CD14-positive monocyte (primary cell): ENCODE data around the gene RUNX2. TPM values are rescaled to one million over a fixed set of nuclear protein-coding genes. Genes with fewer than 3 reads are reported as not detected.

ENCODE experiments used
- DNase-seq, 3 donors: peaks; one replicate each; pipeline ENCODE4 v3.0.0-alpha.2; 2011 to 2022
- H2AFZ ChIP-seq: 2 replicates; pipeline ENCODE4 v1.6.0; 2012; ENCODE audit warnings: mild to moderate bottlenecking, low read depth, low read length, inconsistent platforms; ENCODE audit not compliant: insufficient read depth, poor library complexity, severe bottlenecking
- H3K27ac ChIP-seq, 2 donors: 1 replicate in 1 of 2; 2 replicates in 1 of 2; pipeline ENCODE4 v1.5.1; 2012 to 2013; ENCODE audit warnings: low read length in 2 of 2, control low read depth in 1 of 2, inconsistent platforms in 1 of 2, low read depth in 1 of 2, mild to moderate bottlenecking in 1 of 2
- H3K27me3 ChIP-seq, 2 donors: one replicate each; pipeline versions ENCODE4 v1.6.0 to v1.6.1; 2011 to 2013; ENCODE audit warnings: low read length in 2 of 2; ENCODE audit not compliant: control insufficient read depth in 2 of 2, insufficient read depth in 2 of 2
- H3K36me3 ChIP-seq, 2 donors: replicated peaks in 1 of 2; 1 replicate in 1 of 2; 2 replicates in 1 of 2; pipeline versions ENCODE4 v1.5.1 to v1.6.1; 2012 to 2013; ENCODE audit warnings: low read length in 2 of 2, control low read depth in 1 of 2, inconsistent platforms in 1 of 2, mild to moderate bottlenecking in 1 of 2; ENCODE audit not compliant: insufficient read depth in 2 of 2, control insufficient read depth in 1 of 2
- H3K4me1 ChIP-seq, 2 donors: 1 replicate in 1 of 2; 2 replicates in 1 of 2; pipeline versions ENCODE4 v1.5.1 to v1.6.1; 2012 to 2013; ENCODE audit warnings: low read length in 2 of 2, control low read depth in 1 of 2, inconsistent platforms in 1 of 2, mild to moderate bottlenecking in 1 of 2, moderate library complexity in 1 of 2; ENCODE audit not compliant: insufficient read depth in 2 of 2, control insufficient read depth in 1 of 2
- H3K4me2 ChIP-seq: replicated peaks from 2 replicates; pipeline ENCODE3; 2012; ENCODE audit warnings: low read length, moderate library complexity, mild to moderate bottlenecking; ENCODE audit not compliant: poor library complexity, severe bottlenecking; ENCODE audit errors: extremely low read depth
- H3K4me3 ChIP-seq, 3 experiments: fragments of 200-600 bp in 1 of 3; sonication (generic) in 1 of 3; replicated peaks in 1 of 3; 1 replicate in 2 of 3; 2 replicates in 1 of 3; pipeline ENCODE4 v1.5.1; 2011 to 2013; ENCODE audit warnings: low read length in 3 of 3, mild to moderate bottlenecking in 3 of 3, control low read depth in 2 of 3, low read depth in 2 of 3, inconsistent platforms in 1 of 3, moderate library complexity in 1 of 3
- H3K79me2 ChIP-seq: 2 replicates; pipeline ENCODE4 v1.6.0; 2012; ENCODE audit warnings: mild to moderate bottlenecking, control low read depth, inconsistent platforms, low read length, moderate library complexity; ENCODE audit not compliant: insufficient read depth
- H3K9ac ChIP-seq: 2 replicates; pipeline ENCODE4 v1.6.0; 2017; ENCODE audit warnings: low read length, mild to moderate bottlenecking; ENCODE audit not compliant: insufficient read depth, poor library complexity, severe bottlenecking
- H3K9me3 ChIP-seq, 2 donors: replicated peaks in 1 of 2; 1 replicate in 1 of 2; 2 replicates in 1 of 2; pipeline versions ENCODE4 v1.5.1 to v1.6.1; 2012 to 2013; ENCODE audit warnings: low read length in 2 of 2, control low read depth in 1 of 2; ENCODE audit not compliant: control insufficient read depth in 1 of 2, insufficient read depth in 1 of 2
- H4K20me1 ChIP-seq: 2 replicates; pipeline ENCODE4 v1.6.0; 2012; ENCODE audit warnings: mild to moderate bottlenecking, low read length, control low read depth, moderate library complexity; ENCODE audit not compliant: insufficient read depth
- H3K27ac Mint-ChIP-seq, 7 donors: one replicate each; pipeline ENCODE4 v1.8.0; 2020; ENCODE audit warnings: mild to moderate bottlenecking in 7 of 7, mixed read lengths in 7 of 7, moderate library complexity in 6 of 7, inconsistent platforms in 2 of 7
- H3K27me3 Mint-ChIP-seq, 3 donors: one replicate each; pipeline ENCODE4 v1.8.0; 2021 to 2022; ENCODE audit warnings: low read depth in 3 of 3, mild to moderate bottlenecking in 3 of 3, mixed read lengths in 3 of 3, moderate library complexity in 3 of 3, inconsistent platforms in 1 of 3
- H3K36me3 Mint-ChIP-seq, 2 donors: one replicate each; pipeline ENCODE4 v1.8.0; 2020; ENCODE audit warnings: mixed read lengths in 2 of 2, inconsistent platforms in 1 of 2, mild to moderate bottlenecking in 1 of 2
- H3K4me1 Mint-ChIP-seq: one replicate; pipeline ENCODE4 v1.8.0; 2020; ENCODE audit warnings: mild to moderate bottlenecking, mixed read lengths
- H3K4me3 Mint-ChIP-seq, 2 donors: one replicate each; pipeline ENCODE4 v1.8.0; 2020; ENCODE audit warnings: mild to moderate bottlenecking in 2 of 2, mixed read lengths in 2 of 2, moderate library complexity in 1 of 2
- H3K9me3 Mint-ChIP-seq, 7 donors: one replicate each; pipeline ENCODE4 v1.8.0; 2020 to 2022; ENCODE audit warnings: mixed read lengths in 7 of 7, mild to moderate bottlenecking in 6 of 7, moderate library complexity in 6 of 7, inconsistent platforms in 2 of 7
- CTCF ChIP-seq: fragments of 200-600 bp; IDR thresholded peaks from one replicate; pipeline ENCODE4 v1.8.0; 2022; ENCODE audit warnings: antibody characterized with exemption, mild to moderate bottlenecking
- WGBS: methylation state at CpG from one replicate; pipeline ENCODE4 v1.1.5; 2013; ENCODE audit warnings: missing lambda C conversion rate; ENCODE audit not compliant: insufficient coverage; 5-methylcytosine and 5-hydroxymethylcytosine counted together
- intact Hi-C, 2 donors: fragments of 100-400 bp; cut with micrococcal nuclease; formaldehyde crosslinking; loops; one replicate each; pipeline versions ENCODE4 v1.15.0 to v1.15.1; 2023
- polyA plus RNA-seq, 3 donors: library from polyadenylated mRNA; depleted of rRNA in 1 of 3; unstranded in 2 of 3; stranded (reverse) in 1 of 3; fragments of 300-500 nt in 2 of 3; fragments of >200 nt in 1 of 3; fragmentation: Illumina TruSeq in 2 of 3; gene quantifications; 1 replicate in 2 of 3; 2 replicates in 1 of 3; pipeline ENCODE4 v1.2.3, GENCODE V29; 2012 to 2021

RUNX2 gene
- polyA plus RNA-seq, 3 donors: 1.3 to 5.0 (median 2.5) TPM

- H3K9ac ChIP-seq: no peak overlapping the region
- 100% methylated on average over 5 of the region's 9 CpGs for WGBS
- Mint-ChIP-seq H3K27me3 (no peaks in the 10 kb centered on the region), H3K9me3 (no peaks in the 10 kb centered on the region), H3K4me1 (no peaks in the 10 kb centered on the region), H3K36me3 (peaks cover 44 to 45% of the 10 kb centered on the region in 2 donors), H3K27ac (peak overlapping the region in 2 of 7 donors; percentile 30 to 34), H3K4me3 (no peak overlapping the region)
- no peak for DNase-seq
- H3K27ac ChIP-seq: peak overlapping the region in 1 of 2 donors; percentile 4
- no peak for TF ChIP-seq CTCF
- no peaks in the 10 kb centered on the region for H4K20me1 ChIP-seq
- H3K4me3 ChIP-seq: no peak overlapping the region
- intact Hi-C loops: no loop called here
- peaks cover 19 to 53% of the 10 kb centered on the region in 2 donors for H3K36me3 ChIP-seq
- no peaks in the 10 kb centered on the region for H3K4me1 ChIP-seq
- no peak overlapping the region for H3K4me2 ChIP-seq
- H2AFZ ChIP-seq: no peak overlapping the region
- no peaks in the 10 kb centered on the region for H3K9me3 ChIP-seq
- no peaks in the 10 kb centered on the region for H3K27me3 ChIP-seq
- H3K79me2 ChIP-seq: no peaks in the 10 kb centered on the region
Measured at GRCh38 chr6:45513213-45513618, 185.1 kb downstream of the RUNX2 start.

- Histone ChIP-seq H3K9me3 (no peaks in the 10 kb centered on the region), H3K4me2 (no peak overlapping the region), H3K9ac (no peak overlapping the region), H3K27ac (no peak overlapping the region), H4K20me1 (no peaks in the 10 kb centered on the region), H2AFZ (no peak overlapping the region), H3K27me3 (no peaks in the 10 kb centered on the region), H3K36me3 (peaks cover 19 to 53% of the 10 kb centered on the region in 2 donors), H3K4me3 (no peak overlapping the region), H3K79me2 (no peaks in the 10 kb centered on the region), H3K4me1 (no peaks in the 10 kb centered on the region)
- WGBS: 90% methylated on average over 4 of the region's 4 CpGs
- H3K9me3 Mint-ChIP-seq: no peaks in the 10 kb centered on the region
- H3K27ac Mint-ChIP-seq: peak overlapping the region in 1 of 7 donors; percentile 21
- no peak overlapping the region for H3K4me3 Mint-ChIP-seq
- H3K4me1 Mint-ChIP-seq: no peaks in the 10 kb centered on the region
- intact Hi-C loops: no loop called here
- no peaks in the 10 kb centered on the region for H3K27me3 Mint-ChIP-seq
- DNase-seq: no peak
- no peak for TF ChIP-seq CTCF
- peaks cover 44 to 45% of the 10 kb centered on the region in 2 donors for H3K36me3 Mint-ChIP-seq
Measured at GRCh38 chr6:45513843-45514242, 185.7 kb downstream of the RUNX2 start.
